GM21737 (cell line): ENCODE results near the gene TXNL4B.
"Not testable (repeated sequence)": the region's sequence is repeated elsewhere in the genome, so short reads cannot be mapped to it uniquely, and the experiment has no call there.

ENCODE experiments used
- ATAC-seq: cut with Tn5 transposase; IDR thresholded peaks from one replicate; pipeline ENCODE4 v1.9.1; 2021; ENCODE audit warnings: mild to moderate bottlenecking, moderate library complexity; ENCODE audit not compliant: unreplicated experiment

The TXNL4B gene

DNA sequence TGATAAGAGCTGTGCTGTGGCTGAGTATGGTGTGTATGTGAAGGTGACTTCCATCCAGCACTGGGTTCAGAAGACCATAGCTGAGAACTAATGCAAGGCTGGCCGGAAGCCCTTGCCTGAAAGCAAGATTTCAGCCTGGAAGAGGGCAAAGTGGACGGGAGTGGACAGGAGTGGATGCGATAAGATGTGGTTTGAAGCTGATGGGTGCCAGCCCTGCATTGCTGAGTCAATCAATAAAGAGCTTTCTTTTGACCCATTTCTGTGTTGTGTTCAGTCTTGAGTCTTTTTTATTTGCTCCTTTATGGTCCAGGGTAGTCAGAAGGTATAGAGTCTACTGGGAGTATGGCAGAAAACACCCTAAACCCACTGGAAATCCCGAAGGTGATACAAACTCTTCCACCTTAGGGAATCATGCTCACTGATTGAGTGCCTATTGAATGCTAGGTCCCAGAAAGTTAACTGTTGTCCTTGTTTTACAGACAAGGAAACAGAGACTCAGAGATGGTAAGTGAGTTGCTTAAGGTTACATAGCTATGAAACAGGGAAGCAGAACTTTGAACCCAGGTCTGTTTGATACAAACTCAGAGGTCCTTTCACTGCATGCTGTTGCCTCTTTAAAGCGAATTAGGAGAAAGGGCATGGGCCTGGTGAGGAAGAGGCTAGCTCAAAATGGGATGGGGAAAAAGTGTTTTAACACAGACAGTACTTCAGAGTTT is 16.3 kb downstream of the TXNL4B start:
- ATAC-seq = not testable (repeated sequence)

DNA sequence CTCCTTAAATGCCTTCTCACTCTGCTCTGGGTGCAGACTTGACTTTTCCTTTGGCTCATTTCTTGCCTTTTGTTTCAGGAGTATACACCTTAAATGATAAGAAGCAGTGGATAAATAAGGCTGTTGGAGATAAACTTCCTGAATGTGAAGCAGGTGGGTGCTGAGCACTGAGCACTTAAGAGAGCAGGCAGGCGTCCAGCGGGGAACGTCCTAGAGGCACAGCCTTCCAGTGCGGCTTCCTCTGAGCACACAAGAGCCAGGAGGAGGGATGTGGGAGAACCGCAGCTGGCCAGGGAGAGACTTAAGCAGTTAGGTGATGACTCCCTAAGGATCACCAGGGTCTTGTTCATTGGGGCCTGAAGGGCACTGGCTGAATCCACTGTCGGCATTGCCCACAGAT is 18.4 kb downstream of the TXNL4B start:
- not testable (repeated sequence) for ATAC-seq

DNA sequence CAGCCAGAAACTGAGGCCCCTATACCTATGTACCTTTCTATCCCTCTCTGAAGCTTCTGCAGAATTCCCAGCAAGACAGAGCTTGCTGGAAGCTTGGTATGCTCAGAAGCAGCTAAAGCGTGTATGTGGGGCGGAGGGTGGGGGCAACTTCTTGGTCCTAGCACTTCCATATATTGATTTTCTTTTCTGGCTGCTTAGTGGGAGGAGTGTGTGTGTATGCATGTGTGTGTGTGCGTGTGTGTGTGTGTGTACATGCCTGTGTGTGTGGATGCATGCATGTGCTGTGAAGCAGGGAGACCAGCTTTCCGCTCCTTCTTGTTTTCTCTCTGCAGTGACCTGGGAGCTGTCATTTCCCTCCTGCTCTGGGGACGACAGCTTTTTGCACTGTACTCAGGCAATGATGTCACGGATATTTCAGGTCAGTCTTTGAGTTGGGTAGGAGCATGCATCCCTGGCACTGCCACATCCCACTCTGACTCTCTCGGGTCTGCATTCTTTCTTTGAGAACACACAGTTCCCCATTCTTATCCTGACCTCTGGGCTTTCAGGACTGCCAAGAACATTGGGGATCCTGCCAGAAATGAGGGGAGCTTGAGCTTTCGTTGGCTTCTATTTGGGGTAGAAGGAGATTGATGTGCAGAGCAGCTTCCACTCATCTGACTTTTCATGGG is 19.7 kb downstream of the TXNL4B start:
- no peak for ATAC-seq

DNA sequence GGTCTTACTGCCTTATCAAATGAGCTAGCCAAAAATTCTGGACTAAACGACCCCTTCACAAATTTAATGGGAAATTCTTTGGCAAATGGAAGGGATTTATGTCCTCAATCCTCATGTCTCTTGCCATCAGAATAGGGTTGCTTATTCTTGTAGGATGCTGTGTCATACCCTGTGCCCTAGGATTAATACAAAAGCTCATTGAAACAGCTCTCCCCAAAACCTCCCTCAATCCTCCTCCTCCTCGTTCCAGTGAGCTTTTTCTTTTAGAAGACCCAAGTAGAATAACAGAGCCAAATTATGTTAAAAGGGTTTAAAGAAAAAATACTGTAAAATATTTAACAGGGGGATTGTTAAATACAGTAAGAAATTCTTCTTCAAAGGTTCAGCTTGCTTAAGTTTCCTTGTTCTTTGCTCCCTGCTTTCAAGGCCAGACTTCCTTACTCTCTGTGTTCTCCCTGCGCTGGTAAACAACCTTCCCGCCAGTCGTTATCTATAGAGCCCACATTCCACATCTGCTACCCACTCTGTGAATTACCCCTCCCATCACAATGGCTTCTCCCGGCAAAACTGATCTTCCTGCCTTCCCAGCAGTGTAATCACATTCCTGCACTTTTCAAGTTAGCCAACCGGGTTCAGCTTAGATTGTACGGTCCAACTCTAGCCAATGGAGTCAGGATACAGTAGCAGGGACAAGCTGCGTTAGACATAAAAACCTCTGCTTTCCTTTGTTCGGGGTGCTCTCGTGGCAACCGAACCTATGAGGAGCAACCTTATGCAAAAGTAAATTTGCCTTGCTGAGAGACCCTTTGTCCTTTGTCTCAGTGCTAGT is 20.7 kb downstream of the TXNL4B start:
- no peak for ATAC-seq

DNA sequence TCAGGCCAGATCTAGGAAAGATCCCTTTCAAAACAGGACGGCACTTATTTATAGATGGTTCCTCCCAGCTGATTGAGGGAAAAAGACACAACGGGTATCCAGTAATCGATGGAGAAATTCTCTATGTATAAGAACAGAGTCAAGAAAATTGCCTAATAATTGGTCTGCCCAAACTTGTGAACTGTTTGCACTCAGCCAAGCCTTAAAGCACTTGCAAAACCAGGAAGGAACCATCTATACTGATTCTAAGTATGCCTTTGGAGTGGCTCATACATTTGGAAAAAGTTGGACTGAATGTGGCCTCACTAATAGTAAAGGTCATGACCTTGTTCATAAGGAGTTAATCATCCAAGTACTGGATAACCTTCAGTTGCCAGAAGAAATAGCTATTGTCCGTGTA is 24.5 kb downstream of the TXNL4B start:
- ATAC-seq = no peak

DNA sequence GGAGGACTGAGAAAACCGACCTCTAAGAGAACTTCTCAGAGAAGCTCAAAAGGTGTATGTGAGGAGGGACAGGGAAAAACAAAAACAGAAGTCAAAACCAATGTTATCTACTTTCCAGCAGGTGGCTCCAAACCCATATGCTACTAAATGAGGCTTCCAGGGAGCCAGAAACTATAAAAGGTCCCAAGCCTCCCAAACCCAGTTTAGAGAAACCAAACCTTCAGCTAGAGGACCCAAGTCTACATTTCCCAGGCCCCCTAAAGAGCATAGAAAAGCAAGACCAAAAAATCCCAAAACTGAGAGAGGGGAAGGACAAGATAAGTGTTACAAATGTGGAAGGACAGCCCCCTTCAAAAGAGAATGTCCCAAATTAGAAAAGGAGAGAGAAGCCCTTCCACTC is 26.7 kb downstream of the TXNL4B start:
- ATAC-seq = no peak

DNA sequence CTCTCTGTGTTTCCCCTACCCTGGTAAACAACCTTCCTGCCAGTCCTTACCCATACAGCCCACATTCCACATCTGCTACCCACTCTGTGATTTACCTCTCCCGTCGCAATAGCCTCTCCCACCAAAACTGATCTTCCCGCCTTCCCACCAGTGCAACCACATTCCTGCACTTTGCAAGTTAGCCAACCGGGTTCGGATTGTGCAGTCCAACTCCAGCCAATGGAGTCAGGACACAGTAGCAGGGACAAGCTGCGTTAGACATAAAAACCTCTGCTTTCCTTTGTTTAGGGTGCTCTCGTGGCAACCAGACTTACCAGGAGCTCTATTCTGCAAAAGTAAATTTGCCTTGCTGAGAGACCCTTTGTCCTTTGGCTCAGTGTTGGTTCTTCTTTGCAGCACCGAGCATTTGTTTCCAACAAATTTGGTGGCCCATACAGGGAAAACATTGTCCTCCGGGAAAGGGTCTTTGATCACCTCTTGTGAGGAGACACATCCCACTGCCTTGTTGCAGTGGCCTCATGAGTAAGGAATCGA is 29.0 kb downstream of the TXNL4B start:
- no peak for ATAC-seq

DNA sequence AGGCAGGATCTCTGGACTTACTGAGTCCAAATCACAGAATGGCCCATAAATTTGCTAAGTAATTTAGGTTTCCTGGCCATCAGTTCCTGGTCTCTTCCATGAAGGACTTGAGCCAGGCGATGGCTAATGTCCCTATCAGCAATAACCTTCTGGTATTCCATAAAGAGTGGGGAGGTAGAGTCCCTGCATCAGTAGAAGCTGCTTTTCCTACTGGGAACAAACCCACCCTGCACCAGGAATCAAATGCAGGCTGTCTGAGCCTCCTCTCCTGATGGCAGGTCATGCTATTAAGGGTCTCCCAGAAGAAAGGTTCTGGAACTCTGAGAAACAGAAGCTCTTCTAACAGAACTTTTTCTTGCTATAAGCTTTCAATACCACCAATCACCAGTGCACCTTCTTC is 31.9 kb downstream of the TXNL4B start:
- ATAC-seq = no peak

DNA sequence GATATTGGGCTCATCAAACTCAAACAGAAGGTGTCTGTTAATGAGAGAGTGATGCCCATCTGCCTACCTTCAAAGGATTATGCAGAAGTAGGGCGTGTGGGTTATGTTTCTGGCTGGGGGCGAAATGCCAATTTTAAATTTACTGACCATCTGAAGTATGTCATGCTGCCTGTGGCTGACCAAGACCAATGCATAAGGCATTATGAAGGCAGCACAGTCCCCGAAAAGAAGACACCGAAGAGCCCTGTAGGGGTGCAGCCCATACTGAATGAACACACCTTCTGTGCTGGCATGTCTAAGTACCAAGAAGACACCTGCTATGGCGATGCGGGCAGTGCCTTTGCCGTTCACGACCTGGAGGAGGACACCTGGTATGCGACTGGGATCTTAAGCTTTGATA is 33.0 kb downstream of the TXNL4B start:
- ATAC-seq = no peak

DNA sequence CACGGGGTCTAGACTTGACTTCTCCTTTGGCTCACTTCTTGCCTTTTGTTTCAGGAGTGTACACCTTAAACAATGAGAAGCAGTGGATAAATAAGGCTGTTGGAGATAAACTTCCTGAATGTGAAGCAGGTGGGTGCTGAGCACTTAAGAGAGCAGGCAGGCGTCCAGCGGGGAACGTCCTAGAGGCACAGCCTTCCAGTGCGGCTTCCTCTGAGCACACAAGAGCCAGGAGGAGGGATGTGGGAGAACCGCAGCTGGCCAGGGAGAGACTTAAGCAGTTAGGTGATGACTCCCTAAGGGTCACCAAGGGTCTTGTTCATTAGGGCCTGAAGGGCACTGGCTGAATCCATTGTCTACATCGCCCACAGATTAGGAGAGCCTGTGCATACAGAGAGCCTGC is 34.4 kb downstream of the TXNL4B start:
- not testable (repeated sequence) for ATAC-seq

DNA sequence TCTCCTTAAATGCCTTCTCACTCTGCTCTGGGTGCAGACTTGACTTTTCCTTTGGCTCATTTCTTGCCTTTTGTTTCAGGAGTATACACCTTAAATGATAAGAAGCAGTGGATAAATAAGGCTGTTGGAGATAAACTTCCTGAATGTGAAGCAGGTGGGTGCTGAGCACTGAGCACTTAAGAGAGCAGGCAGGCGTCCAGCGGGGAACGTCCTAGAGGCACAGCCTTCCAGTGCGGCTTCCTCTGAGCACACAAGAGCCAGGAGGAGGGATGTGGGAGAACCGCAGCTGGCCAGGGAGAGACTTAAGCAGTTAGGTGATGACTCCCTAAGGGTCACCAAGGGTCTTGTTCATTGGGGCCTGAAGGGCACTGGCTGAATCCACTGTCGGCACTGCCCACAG is 36.1 kb downstream of the TXNL4B start:
- ATAC-seq = not testable (repeated sequence)

DNA sequence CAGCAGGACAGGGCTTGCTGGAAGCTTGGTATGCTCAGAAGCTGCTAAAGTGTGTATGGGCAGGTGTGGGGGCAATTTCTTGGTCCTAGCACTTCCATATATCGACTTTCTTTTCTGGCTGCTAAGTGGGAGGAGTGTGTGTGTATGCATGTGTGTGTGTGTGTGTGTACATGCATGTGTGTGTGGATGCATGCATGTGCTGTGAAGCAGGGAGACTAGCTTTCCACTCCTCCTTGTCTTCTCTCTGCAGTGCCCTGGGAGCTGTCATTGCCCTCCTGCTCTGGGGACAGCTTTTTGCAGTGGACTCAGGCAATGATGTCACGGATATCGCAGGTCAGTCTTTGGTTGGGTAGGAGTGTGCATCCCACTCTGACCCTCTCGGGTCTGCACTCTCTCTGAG is 37.5 kb downstream of the TXNL4B start:
- ATAC-seq = no peak

DNA sequence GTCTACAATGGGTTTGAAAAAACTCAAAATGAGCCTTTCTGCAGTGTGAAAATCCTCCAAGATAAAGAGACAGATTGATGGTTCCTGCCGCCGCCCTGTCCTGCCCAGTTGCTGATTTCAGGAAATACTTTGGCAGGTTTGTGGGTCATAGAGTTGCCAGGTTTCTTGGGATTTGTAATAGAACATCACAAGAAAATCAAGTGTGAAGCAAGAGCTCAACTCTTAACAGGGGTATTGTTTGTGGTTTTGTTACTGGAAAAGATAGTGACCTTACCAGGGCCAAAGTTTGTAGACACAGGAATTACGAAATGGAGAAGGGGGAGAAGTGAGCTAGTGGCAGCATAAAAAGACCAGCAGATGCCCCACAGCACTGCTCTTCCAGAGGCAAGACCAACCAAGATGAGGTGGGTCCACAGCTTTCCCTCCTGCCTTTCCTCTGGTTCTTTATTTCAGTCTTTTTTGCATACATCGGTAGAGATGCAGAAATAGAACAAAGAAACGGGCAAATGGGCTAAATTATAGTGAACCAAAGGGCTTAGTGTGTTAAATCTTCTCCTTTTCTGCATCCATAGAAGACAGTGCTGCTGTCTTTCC is 39.1 kb downstream of the TXNL4B start, which contains the start of gene HP:
TSS of gene HP (plus strand) at position 252 of the 594 bp plus-strand sequence. CDS start at position 400, 148 bp downstream.
- ATAC-seq = not testable (repeated sequence)

DNA sequence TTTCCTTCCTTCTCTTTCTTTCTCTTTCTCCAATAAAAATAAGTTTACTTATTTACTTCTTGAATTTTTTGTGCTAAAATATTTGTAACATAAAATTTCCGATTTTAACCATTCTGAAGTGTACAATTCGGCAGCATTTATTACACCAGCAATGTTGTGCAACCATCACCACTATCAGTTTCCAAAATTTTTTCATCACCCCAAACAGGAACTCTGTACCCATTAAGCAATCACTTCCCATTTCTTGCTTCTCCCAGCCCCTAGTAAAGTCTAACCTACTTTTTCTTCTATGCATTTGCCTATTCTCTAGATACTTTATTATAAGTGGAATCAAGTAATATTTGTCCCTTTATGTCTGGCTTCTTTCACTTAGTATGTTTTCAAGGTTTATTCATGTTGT is 41.6 kb downstream of the TXNL4B start:
- no peak for ATAC-seq

DNA sequence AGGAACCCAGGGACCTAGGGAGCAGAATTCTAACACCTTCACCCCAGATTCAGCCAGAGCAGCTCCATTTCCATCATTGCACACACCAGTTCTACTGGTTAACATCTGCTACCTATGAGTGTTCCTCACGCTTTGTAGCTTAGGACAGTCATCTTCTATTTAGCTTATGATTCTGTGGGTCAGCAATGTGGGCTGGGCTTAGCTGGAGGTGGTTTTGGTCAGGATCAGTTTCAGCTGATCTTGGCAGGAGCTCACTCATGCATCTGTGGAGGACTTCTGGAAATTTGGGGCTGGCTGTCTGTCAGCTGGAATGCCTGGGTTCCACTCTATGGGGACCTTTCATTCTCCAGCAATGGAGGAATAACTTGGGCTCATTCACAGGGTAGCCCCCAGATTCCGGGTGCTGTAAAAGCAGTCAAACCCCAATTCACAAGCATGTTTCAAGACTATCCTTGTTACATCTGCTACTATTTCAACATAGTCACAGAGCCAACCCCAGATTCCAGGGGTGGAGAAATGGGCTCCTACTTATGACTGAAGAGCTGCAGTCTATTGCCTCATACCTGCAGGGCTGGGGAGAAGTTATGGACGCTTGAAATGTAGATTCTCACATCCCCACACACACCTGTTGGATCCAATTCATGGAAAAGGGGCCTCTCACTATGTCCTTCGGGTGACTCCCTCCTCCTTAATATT is 42.5 kb downstream of the TXNL4B start:
- ATAC-seq = no peak

DNA sequence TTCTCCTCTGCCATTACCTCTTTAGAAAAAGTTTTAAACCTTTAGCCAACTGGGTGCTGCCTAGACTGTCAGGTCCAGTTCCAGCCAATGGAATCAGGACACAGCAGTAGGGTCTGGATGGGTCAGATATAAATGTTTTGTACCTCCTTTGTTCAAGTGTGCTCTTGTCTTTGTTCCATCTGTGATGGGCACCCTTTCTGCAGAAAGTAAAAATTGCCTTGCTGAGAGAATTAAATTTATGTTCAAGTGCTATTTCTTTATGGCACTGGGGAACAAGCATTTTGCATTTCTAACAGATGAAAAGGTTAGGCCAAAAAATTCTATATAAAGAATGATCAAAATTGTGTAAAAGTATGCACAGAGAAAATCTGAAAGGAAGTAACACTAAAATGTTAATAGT is 44.3 kb downstream of the TXNL4B start:
- no peak for ATAC-seq

DNA sequence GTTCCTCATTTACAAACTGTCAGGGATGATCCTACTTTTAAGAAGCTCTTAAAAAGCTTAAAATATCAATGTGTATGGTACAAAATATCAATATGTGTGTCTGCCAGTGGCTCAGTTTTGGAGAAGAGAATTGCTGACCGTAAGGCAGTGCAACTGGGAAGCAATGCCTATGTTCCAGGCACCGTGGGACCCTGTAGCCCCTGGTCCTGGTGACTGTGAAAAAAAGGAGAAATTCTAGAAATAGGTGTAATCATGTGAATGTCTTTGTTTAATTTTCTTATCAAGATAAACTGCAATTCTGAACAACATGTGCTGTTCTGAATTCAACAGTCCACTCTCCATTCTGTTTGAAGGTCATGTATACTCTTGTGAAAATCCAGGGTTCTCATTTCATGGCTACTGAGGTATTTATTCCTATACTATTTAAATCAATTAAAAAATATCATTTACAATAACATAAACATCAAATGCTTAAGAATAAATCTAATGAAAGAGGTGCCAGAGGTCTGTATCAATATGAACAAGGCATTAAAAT is 48.5 kb downstream of the TXNL4B start:
- ATAC-seq = no peak

DNA sequence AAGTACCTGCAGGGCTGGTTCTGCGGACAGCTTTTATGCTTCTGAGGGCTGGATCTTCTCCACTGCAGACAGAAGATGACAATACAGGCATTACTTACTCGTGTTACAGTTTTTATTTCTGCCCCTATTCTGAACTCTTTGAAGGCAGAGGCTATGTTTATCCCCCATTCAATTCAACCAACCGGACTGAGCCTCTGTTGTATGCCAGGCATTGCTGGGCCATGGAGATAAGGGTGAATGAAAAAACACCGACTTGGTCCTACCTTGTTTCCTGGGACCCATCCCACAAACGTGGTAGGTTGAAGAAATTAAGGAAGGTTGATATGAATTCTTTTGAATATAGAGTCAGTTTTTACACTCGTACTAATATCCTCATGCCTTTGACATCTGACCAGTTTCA is 49.1 kb downstream of the TXNL4B start:
- ATAC-seq = no peak

DNA sequence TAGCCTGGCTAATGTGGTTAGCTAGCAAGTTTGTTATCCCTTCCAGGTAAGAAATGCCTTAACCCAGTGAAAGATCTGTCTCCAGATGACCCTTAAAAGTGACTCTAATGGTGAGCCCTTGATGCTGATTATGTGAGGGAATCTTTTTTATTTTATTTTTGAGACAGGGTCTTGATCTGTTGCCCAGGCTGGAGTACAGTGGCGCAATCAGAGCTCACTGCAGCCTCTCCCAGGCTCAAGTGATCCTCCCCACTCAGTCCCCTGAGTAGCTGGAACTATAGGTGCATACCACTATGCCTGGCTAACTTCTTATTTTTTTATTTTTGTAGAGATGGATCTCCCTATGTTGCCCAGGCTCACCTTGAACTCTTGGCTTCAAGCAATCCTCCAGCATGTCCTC is 49.9 kb downstream of the TXNL4B start:
- ATAC-seq = no peak

DNA sequence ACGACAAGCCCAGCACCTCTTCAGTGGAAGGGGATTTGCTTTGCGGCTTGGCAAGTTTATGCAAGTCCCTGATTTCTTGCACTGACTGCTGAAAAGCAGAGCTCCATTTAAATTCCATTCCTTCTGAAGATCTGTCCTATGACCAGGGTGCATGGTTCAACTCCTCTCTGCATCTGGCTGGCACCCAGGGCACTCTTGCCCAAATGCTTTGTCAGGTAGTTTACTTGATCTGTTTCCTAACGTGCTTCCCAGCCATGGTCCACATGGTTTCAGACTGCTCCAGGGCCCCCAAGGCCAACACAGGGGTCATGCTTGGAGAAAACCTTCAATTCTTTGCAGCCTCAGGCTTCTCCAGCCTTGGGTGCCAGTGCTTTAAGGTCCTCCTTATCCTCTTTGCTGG is 50.4 kb downstream of the TXNL4B start:
- no peak for ATAC-seq
